K562 treated with DMSO at 1 percent for 4 hours (cell line): ENCODE results near the gene RLF. TPM values are rescaled to one million over a fixed set of nuclear protein-coding genes. Genes with fewer than 3 reads are reported as not detected.

Source experiments
- total RNA-seq: library from RNA; unstranded; fragments of 300-600 nt; gene quantifications from 2 replicates; pipeline ENCODE4 v1.2.3, GENCODE V29; 2022; ENCODE audit not compliant: insufficient read depth

The RLF gene, protein sequence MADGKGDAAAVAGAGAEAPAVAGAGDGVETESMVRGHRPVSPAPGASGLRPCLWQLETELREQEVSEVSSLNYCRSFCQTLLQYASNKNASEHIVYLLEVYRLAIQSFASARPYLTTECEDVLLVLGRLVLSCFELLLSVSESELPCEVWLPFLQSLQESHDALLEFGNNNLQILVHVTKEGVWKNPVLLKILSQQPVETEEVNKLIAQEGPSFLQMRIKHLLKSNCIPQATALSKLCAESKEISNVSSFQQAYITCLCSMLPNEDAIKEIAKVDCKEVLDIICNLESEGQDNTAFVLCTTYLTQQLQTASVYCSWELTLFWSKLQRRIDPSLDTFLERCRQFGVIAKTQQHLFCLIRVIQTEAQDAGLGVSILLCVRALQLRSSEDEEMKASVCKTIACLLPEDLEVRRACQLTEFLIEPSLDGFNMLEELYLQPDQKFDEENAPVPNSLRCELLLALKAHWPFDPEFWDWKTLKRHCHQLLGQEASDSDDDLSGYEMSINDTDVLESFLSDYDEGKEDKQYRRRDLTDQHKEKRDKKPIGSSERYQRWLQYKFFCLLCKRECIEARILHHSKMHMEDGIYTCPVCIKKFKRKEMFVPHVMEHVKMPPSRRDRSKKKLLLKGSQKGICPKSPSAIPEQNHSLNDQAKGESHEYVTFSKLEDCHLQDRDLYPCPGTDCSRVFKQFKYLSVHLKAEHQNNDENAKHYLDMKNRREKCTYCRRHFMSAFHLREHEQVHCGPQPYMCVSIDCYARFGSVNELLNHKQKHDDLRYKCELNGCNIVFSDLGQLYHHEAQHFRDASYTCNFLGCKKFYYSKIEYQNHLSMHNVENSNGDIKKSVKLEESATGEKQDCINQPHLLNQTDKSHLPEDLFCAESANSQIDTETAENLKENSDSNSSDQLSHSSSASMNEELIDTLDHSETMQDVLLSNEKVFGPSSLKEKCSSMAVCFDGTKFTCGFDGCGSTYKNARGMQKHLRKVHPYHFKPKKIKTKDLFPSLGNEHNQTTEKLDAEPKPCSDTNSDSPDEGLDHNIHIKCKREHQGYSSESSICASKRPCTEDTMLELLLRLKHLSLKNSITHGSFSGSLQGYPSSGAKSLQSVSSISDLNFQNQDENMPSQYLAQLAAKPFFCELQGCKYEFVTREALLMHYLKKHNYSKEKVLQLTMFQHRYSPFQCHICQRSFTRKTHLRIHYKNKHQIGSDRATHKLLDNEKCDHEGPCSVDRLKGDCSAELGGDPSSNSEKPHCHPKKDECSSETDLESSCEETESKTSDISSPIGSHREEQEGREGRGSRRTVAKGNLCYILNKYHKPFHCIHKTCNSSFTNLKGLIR (N-terminal part only)
- total RNA-seq, result 8.7 and 12.2 TPM in 2 replicates

GRCh38 chr1:40161125-40161887, at the start of gene RLF:
TSS of gene RLF (plus strand) at chr1:40161387. CDS start at chr1:40161400, 13 bp downstream.

GRCh38 chr1:40247655-40248054, 86.5 kb downstream of the RLF start, which contains the start of gene TMCO2:
TSS of gene TMCO2 (plus strand) at chr1:40247937. CDS start at chr1:40247994, 57 bp downstream.

DNA sequence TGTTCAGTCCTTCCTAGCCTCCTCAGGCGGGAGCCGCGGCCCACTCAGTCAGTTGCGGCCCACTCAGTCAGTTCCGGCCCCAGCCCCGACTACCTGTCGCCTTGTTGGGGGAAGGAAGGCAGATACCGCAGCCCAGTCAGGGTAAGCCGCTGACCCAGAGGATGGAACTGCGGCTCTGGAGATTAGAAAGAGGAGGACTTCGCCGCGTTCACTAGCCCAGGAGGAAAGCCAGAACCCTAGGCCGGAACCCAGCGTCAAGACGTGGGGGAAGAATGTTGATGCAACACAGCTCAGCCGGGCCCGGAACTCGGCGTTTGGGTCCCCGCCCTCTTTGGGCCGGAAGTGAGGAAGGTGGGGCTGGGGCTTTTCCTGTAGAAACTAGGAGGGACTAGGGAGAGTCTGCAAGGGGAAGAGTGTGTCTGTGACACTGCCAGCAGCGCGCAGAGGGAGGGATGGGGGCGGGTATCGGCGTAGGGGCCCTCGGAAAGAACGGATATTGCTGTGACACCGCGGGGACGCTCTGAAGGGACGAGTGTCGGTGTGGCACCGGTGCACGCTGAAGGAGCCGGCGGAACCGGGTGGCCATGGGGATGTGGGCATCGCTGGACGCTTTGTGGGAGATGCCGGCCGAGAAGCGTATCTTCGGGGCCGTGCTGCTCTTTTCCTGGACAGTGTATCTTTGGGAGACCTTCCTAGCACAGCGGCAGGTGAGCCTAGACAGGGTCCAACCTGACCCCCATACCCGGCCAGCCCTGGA, 96.7 kb downstream of the RLF start, which contains the start of gene ZMPSTE24:
Gene ZMPSTE24 (plus strand): TSS at position 549 of the 757 bp plus-strand sequence. CDS start 36 bp downstream, at position 585.

Other genes starting within 250 kb of the RLF start
- not detected in 2 replicates for gene MFSD2A, start 206.2 kb upstream of the RLF start, total RNA-seq
- gene CAP1, start 120.7 kb upstream of the RLF start, total RNA-seq, result 336 and 366 TPM in 2 replicates
- gene PPT1, start 64.1 kb upstream of the RLF start, total RNA-seq, result 116 and 138 TPM in 2 replicates
- not detected in 2 replicates for gene TMCO2, start 86.5 kb downstream of the RLF start, total RNA-seq
- gene ZMPSTE24, start 96.8 kb downstream of the RLF start, total RNA-seq, result 12.5 and 19.9 TPM in 2 replicates
- 2.5 and 6.7 TPM in 2 replicates for gene COL9A2, start 155.9 kb downstream of the RLF start, total RNA-seq
- 90.6 and 103 TPM in 2 replicates for gene SMAP2, start 212.3 kb downstream of the RLF start, total RNA-seq